ENCODE data around the gene ANKRD63.

Gene ANKRD63

GRCh38 chr15:40247406-40247971, 35.4 kb downstream of the ANKRD63 start:
- no peak for TF ChIP-seq POLR2AphosphoS5 (IDR thresholded peaks at IDR 0.05; ENCODE audit: low read depth, low read length)
- no peak for TF ChIP-seq FOXP2 (optimal IDR thresholded peaks at IDR 0.05; ENCODE audit: borderline replicate concordance, extremely low read depth, extremely low read length, insufficient read depth)

- TF ChIP-seq TAF1 (IDR thresholded peaks at IDR 0.05; ENCODE audit: borderline replicate concordance, insufficient read depth, low read length): no peak
- no peak for TF ChIP-seq POLR2AphosphoS5 (IDR thresholded peaks at IDR 0.05; ENCODE audit: low read depth, low read length)
- TF ChIP-seq SIN3A (IDR thresholded peaks at IDR 0.05; ENCODE audit: borderline replicate concordance, insufficient read depth, low read length): no peak
- no peak for TF ChIP-seq REST (IDR thresholded peaks at IDR 0.05; ENCODE audit: insufficient read depth in 1 of 2, low read depth in 2 of 2, low read length in 2 of 2)
- TF ChIP-seq FOXP2 (optimal IDR thresholded peaks at IDR 0.05; ENCODE audit: borderline replicate concordance, extremely low read depth, extremely low read length, insufficient read depth): no peak
Observed at GRCh38 chr15:40246496-40247280, 36.2 kb downstream of the ANKRD63 start.

GRCh38 chr15:40245666-40246450, 37.0 kb downstream of the ANKRD63 start:
- TF ChIP-seq SIN3A (IDR thresholded peaks at IDR 0.05; ENCODE audit: borderline replicate concordance, insufficient read depth, low read length): no peak
- no peak for TF ChIP-seq REST (IDR thresholded peaks at IDR 0.05; ENCODE audit: insufficient read depth in 1 of 2, low read depth in 2 of 2, low read length in 2 of 2)
- no peak for TF ChIP-seq FOXP2 (optimal IDR thresholded peaks at IDR 0.05; ENCODE audit: borderline replicate concordance, extremely low read depth, extremely low read length, insufficient read depth)
- TF ChIP-seq TAF1 (IDR thresholded peaks at IDR 0.05; ENCODE audit: borderline replicate concordance, insufficient read depth, low read length): no peak
- no peak for TF ChIP-seq POLR2AphosphoS5 (IDR thresholded peaks at IDR 0.05; ENCODE audit: low read depth, low read length)

- TF ChIP-seq POLR2AphosphoS5 (IDR thresholded peaks at IDR 0.05; ENCODE audit: low read depth, low read length): no peak
- no peak for TF ChIP-seq SIN3A (IDR thresholded peaks at IDR 0.05; ENCODE audit: borderline replicate concordance, insufficient read depth, low read length)
- TF ChIP-seq TAF1 (IDR thresholded peaks at IDR 0.05; ENCODE audit: borderline replicate concordance, insufficient read depth, low read length): no peak
- no peak for TF ChIP-seq REST (IDR thresholded peaks at IDR 0.05; ENCODE audit: insufficient read depth in 1 of 2, low read depth in 2 of 2, low read length in 2 of 2)
- no peak for TF ChIP-seq FOXP2 (optimal IDR thresholded peaks at IDR 0.05; ENCODE audit: borderline replicate concordance, extremely low read depth, extremely low read length, insufficient read depth)
Observed at GRCh38 chr15:40244961-40245523, 37.8 kb downstream of the ANKRD63 start.

GRCh38 chr15:40243126-40243810, 39.6 kb downstream of the ANKRD63 start:
- no peak for TF ChIP-seq FOXP2 (optimal IDR thresholded peaks at IDR 0.05; ENCODE audit: borderline replicate concordance, extremely low read depth, extremely low read length, insufficient read depth)
- no peak for TF ChIP-seq SIN3A (IDR thresholded peaks at IDR 0.05; ENCODE audit: borderline replicate concordance, insufficient read depth, low read length)
- TF ChIP-seq REST (IDR thresholded peaks at IDR 0.05; ENCODE audit: insufficient read depth in 1 of 2, low read depth in 2 of 2, low read length in 2 of 2): no peak
- TF ChIP-seq POLR2AphosphoS5 (IDR thresholded peaks at IDR 0.05; ENCODE audit: low read depth, low read length): no peak
- TF ChIP-seq TAF1 (IDR thresholded peaks at IDR 0.05; ENCODE audit: borderline replicate concordance, insufficient read depth, low read length): no peak

All from PFSK-1 (cell line).